ENCODE data around the gene CRYGS. TPM values are rescaled to one million over a fixed set of nuclear protein-coding genes. Genes with fewer than 3 reads are reported as not detected.
"Not testable (repeated sequence)": the region's sequence is repeated elsewhere in the genome, so short reads cannot be mapped to it uniquely, and the experiment has no call there.

The CRYGS gene
- total RNA-seq = 1 to 10 TPM; 2.5 to 2.7 TPM

DNA sequence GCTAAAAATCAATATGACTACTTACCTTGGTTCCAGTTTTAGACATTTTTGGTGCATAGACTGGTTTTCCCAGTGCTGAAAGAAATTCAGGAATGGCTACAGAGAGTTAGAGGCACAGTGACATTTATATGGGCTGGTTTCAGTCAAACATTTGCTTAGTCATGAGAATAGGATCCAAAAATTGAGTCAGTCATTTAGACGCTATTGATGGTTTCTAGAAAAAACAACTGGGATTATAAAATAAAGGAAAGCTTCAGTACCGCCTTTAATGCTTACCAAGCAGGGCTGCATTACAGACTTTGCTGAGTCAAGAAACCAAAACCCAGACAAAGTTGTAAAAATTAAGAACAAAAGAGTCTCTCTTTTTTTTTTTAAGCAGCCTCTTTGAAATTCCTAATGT lies at the start of gene CRYGS:
CRYGS (minus strand) TSS at position 100 of the 400 bp plus-strand sequence; CDS start at position 46, 54 bp downstream.
- Mint-ChIP-seq H3K36me3 (peaks cover 6% of the 10 kb centered on the region), H3K27me3 (no peaks in the 10 kb centered on the region)
- intact Hi-C loops (cut with micrococcal nuclease) = loop anchor here (5.0 kb wide), 1 partner anchor 182 kb away; the partner anchor contains the start of gene DGKG

GRCh38 chr3:186593862-186594261 lies 49.7 kb upstream of the CRYGS start:
- intact Hi-C loops (cut with micrococcal nuclease) = no loop called here
- POLR2A ChIA-PET = no interaction called here
- peaks cover 2% of the 10 kb centered on the region for H3K27me3 Mint-ChIP-seq
- no peak for DNase-seq
- no peak overlapping the region for H3K4me3 Mint-ChIP-seq
- peaks cover 16% of the 10 kb centered on the region for H3K4me1 Mint-ChIP-seq (ENCODE audit: low read depth)
- H3K9me3 Mint-ChIP-seq = no peaks in the 10 kb centered on the region
- H3K27ac Mint-ChIP-seq = no peak overlapping the region
- CTCF ChIA-PET = interaction anchor here (1.2 kb wide), 1 partner anchor 21 kb away, joined by 5 read pairs; no protein-coding TSS in a partner anchor
- H3K36me3 Mint-ChIP-seq = no peaks in the 10 kb centered on the region

More for the DNA sequence above, at the start of gene CRYGS:
- Mint-ChIP-seq H3K9me3 (no peaks in the 10 kb centered on the region), H3K27ac (no peak within 1 kb of the TSS), H3K4me3 (no peak within 1 kb of the TSS), H3K4me1 (ENCODE audit: low read depth) (peaks cover 19% of the 10 kb centered on the region)
- DNase-seq = no peak
- ChIA-PET CTCF (interaction anchor here (0.7 to 1.4 kb wide), 2 partner anchors 72 to 285 kb away, joined by 3 read pairs; no protein-coding TSS in a partner anchor), POLR2A (no interaction called here)

GRCh38 chr3:186592682-186593081 lies 48.5 kb upstream of the CRYGS start:
- H3K27me3 Mint-ChIP-seq = peaks cover 2% of the 10 kb centered on the region
- H3K4me1 Mint-ChIP-seq (ENCODE audit: low read depth) = peaks cover 22% of the 10 kb centered on the region
- ChIA-PET CTCF (interaction anchor here (0.6 to 1.2 kb wide), 2 partner anchors 22 to 24 kb away, joined by 3 to 5 read pairs; no protein-coding TSS in a partner anchor), POLR2A (no interaction called here)
- H3K27ac Mint-ChIP-seq = no peak overlapping the region
- no peaks in the 10 kb centered on the region for H3K36me3 Mint-ChIP-seq
- no peak overlapping the region for H3K4me3 Mint-ChIP-seq
- intact Hi-C loops (cut with micrococcal nuclease) = no loop called here
- no peaks in the 10 kb centered on the region for H3K9me3 Mint-ChIP-seq
- DNase-seq = no peak

- intact Hi-C loops (cut with micrococcal nuclease) = loop anchor here (1.0 to 2.0 kb wide), 2 partner anchors 20 to 26 kb away; partner anchors contain the start of gene DNAJB11
- no peak for DNase-seq
- ChIA-PET POLR2A (no interaction called here), CTCF (interaction anchor here (1.1 to 2.4 kb wide), 3 partner anchors 23 to 49 kb away, joined by 3 to 20 read pairs (median 11); partner anchors contain the start of gene AHSG)
- no peaks in the 10 kb centered on the region for H3K36me3 Mint-ChIP-seq
- no peak overlapping the region for H3K4me3 Mint-ChIP-seq
- no peak overlapping the region for H3K27ac Mint-ChIP-seq
- no peaks in the 10 kb centered on the region for H3K27me3 Mint-ChIP-seq
- peaks cover 22% of the 10 kb centered on the region for H3K4me1 Mint-ChIP-seq (ENCODE audit: low read depth)
- H3K9me3 Mint-ChIP-seq = no peaks in the 10 kb centered on the region
These were observed 46.6 kb upstream of the CRYGS start for GRCh38 chr3:186590580-186591295.

DNA sequence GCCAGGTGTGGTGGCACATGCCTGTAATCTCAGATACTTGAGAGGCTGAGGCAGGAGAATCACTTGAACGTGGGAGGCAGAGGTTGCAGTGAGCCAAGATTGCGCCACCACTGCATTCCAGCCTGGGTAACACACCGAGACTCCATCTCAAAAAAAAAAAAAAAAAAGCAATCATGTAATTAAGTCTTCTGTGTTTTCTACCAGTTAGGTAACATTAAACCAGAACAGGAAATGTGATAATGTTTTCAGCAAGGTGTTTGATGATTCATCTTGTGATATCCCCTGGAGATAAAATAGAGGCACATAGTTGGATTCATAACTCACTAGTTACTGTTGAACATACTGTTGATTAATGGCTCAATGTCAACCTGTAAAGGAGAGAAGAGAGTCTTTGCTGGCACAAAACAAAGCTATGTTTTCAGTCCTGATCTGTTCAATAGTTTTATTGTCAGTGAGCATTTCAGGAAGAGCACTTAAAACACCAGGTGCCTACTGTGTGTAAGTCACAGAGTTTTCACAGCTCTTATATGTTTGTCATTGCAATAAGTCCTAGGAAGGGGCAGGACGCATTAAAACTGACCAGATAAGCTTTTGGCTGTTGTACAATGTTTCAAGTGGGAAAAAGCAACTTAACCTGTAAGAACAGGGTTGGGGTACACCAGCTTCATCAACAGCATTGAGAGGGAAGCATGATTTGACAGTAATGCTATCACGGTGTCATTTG lies 45.8 kb upstream of the CRYGS start:
- ChIA-PET POLR2A (no interaction called here), CTCF (interaction anchor here (1.1 to 2.4 kb wide), 3 partner anchors 24 to 49 kb away, joined by 3 to 20 read pairs (median 11); partner anchors contain the start of gene AHSG)
- intact Hi-C loops (cut with micrococcal nuclease) = loop anchor here (1.0 to 2.0 kb wide), 2 partner anchors 20 to 27 kb away; partner anchors contain the start of gene DNAJB11
- Mint-ChIP-seq H3K27me3 (no peaks in the 10 kb centered on the region), H3K4me3 (no peak overlapping the region), H3K36me3 (peaks cover 5% of the 10 kb centered on the region), H3K9me3 (no peaks in the 10 kb centered on the region), H3K27ac (peak overlapping the region; percentile 26), H3K4me1 (ENCODE audit: low read depth) (peaks cover 22% of the 10 kb centered on the region)
- peak; percentile 29 for DNase-seq

DNA sequence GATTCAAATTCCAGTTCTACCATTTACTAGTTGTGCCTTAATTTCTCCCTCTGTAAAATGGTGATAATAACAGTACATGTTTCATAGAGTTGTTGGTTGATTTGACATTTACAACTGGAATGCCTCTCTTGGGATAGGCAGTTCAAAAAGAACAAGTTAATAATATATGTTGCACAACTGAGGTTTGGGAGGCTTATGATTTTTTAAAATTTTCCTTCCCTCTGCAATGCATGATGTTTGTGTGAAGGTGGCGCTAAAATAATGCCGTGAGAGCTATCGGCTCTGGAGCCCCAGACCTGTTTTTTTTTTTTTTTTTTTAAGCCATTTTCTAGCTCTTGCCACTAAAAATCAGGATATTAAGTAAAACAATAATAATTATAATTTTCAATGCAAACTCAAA lies 44.9 kb upstream of the CRYGS start:
- Mint-ChIP-seq H3K27me3 (no peaks in the 10 kb centered on the region), H3K27ac (no peak overlapping the region), H3K4me1 (ENCODE audit: low read depth) (peaks cover 22% of the 10 kb centered on the region), H3K9me3 (no peaks in the 10 kb centered on the region), H3K4me3 (no peak overlapping the region), H3K36me3 (peaks cover 13% of the 10 kb centered on the region)
- DNase-seq = no peak
- ChIA-PET CTCF (interaction anchor here (0.7 to 1.1 kb wide), 2 partner anchors 24 to 28 kb away, joined by 3 to 5 read pairs; partner anchors contain the start of gene AHSG), POLR2A (no interaction called here)
- intact Hi-C loops (cut with micrococcal nuclease) = no loop called here

GRCh38 chr3:186588632-186589031 lies 44.5 kb upstream of the CRYGS start:
- POLR2A ChIA-PET = no interaction called here
- H3K4me1 Mint-ChIP-seq (ENCODE audit: low read depth) = peaks cover 22% of the 10 kb centered on the region
- DNase-seq = no peak
- CTCF ChIA-PET = interaction anchor here (0.7 to 1.1 kb wide), 2 partner anchors 24 to 28 kb away, joined by 3 to 5 read pairs; partner anchors contain the start of gene AHSG
- peaks cover 16% of the 10 kb centered on the region for H3K36me3 Mint-ChIP-seq
- H3K9me3 Mint-ChIP-seq = no peaks in the 10 kb centered on the region
- H3K27ac Mint-ChIP-seq = peak overlapping the region; percentile 48
- intact Hi-C loops (cut with micrococcal nuclease) = no loop called here
- H3K27me3 Mint-ChIP-seq = no peaks in the 10 kb centered on the region
- no peak overlapping the region for H3K4me3 Mint-ChIP-seq

- ChIA-PET POLR2A (interaction anchor here (0.7 to 1.0 kb wide), 2 partner anchors 18 to 38 kb away, joined by 3 read pairs; no protein-coding TSS in a partner anchor), CTCF (interaction anchor here (1.0 to 2.3 kb wide), 4 partner anchors 10 to 604 kb away, joined by 3 to 13 read pairs (median 4); no protein-coding TSS in a partner anchor)
- intact Hi-C loops (cut with micrococcal nuclease) = no loop called here
- Mint-ChIP-seq H3K27me3 (no peaks in the 10 kb centered on the region), H3K36me3 (peaks cover 25% of the 10 kb centered on the region), H3K4me3 (no peak overlapping the region), H3K4me1 (ENCODE audit: low read depth) (peaks cover 22% of the 10 kb centered on the region), H3K9me3 (no peaks in the 10 kb centered on the region), H3K27ac (no peak overlapping the region)
- no peak for DNase-seq
These were observed 43.0 kb upstream of the CRYGS start for GRCh38 chr3:186587183-186587582.

DNA sequence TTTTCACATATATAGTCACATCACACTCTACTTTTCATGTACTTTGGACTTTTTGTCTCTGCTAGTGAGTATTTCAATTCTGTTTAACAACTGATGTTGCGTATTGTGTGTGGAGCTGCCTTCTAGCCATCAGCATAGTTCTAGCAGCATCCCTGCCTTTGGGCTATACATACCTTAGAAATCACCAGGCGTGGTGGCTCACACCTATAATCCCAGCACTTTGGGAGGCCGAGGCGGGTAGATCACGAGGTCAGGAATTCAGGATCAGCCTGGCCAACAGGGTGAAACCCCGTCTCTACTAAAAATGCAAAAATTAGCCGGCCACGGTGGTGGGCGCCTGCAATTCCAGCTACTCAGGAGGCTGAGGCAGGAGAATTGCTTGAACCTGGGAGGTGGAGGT lies 42.1 kb upstream of the CRYGS start:
- H3K4me1 Mint-ChIP-seq (ENCODE audit: low read depth) = peaks cover 22% of the 10 kb centered on the region
- H3K27me3 Mint-ChIP-seq; H3K4me3 Mint-ChIP-seq; H3K27ac Mint-ChIP-seq; intact Hi-C loops (cut with micrococcal nuclease); DNase-seq; H3K9me3 Mint-ChIP-seq: not testable (repeated sequence)
- ChIA-PET POLR2A (interaction anchor here (0.7 kb wide), 1 partner anchor 37 kb away, joined by 3 read pairs; no protein-coding TSS in a partner anchor), CTCF (interaction anchor here (0.7 to 2.3 kb wide), 3 partner anchors 10 to 603 kb away, joined by 3 to 13 read pairs (median 3); no protein-coding TSS in a partner anchor)
- H3K36me3 Mint-ChIP-seq = peaks cover 31% of the 10 kb centered on the region

GRCh38 chr3:186583831-186584230 lies 39.7 kb upstream of the CRYGS start:
- Mint-ChIP-seq H3K27me3 (no peaks in the 10 kb centered on the region), H3K36me3 (peaks cover 34% of the 10 kb centered on the region), H3K4me1 (ENCODE audit: low read depth) (peaks cover 6% of the 10 kb centered on the region), H3K27ac (no peak overlapping the region), H3K4me3 (no peak overlapping the region), H3K9me3 (no peaks in the 10 kb centered on the region)
- CTCF ChIA-PET = interaction anchor here (0.6 to 1.8 kb wide), 4 partner anchors 11 to 237 kb away, joined by 3 to 6 read pairs (median 4); no protein-coding TSS in a partner anchor
- intact Hi-C loops (cut with micrococcal nuclease) = no loop called here
- POLR2A ChIA-PET = interaction anchor here (2.6 kb wide), 1 partner anchor 13 kb away, joined by 10 read pairs; the partner anchor contains the start of gene DNAJB11
- DNase-seq = no peak

GRCh38 chr3:186582541-186582940 lies 38.4 kb upstream of the CRYGS start:
- H3K4me1 Mint-ChIP-seq (ENCODE audit: low read depth) = peaks cover 2% of the 10 kb centered on the region
- H3K27ac Mint-ChIP-seq = no peak overlapping the region
- ChIA-PET CTCF (interaction anchor here (0.8 kb wide), 2 partner anchors 32 to 42 kb away, joined by 3 read pairs; no protein-coding TSS in a partner anchor), POLR2A (interaction anchor here (2.6 kb wide), 1 partner anchor 12 kb away, joined by 10 read pairs; the partner anchor contains the start of gene DNAJB11)
- H3K4me3 Mint-ChIP-seq = no peak overlapping the region
- intact Hi-C loops (cut with micrococcal nuclease) = no loop called here
- no peak for DNase-seq
- H3K9me3 Mint-ChIP-seq = no peaks in the 10 kb centered on the region
- H3K27me3 Mint-ChIP-seq = no peaks in the 10 kb centered on the region
- peaks cover 39% of the 10 kb centered on the region for H3K36me3 Mint-ChIP-seq

Measured in activated CD4-positive, alpha-beta memory T cell treated with anti-CD3 and anti-CD28 coated beads for 36 hours (primary cell).